ENCODE measurements around the gene ME1.
A peak's percentile ranks its signal among the peaks of the same experiment; 100 is the strongest.
"Not testable (repeated sequence)": the region's sequence is repeated elsewhere in the genome, so short reads cannot be mapped to it uniquely, and the experiment has no call there.

ME1 gene

GRCh38 chr6:83256719-83257118, 174.1 kb downstream of the ME1 start:
- DNase-seq, result not testable (repeated sequence)

- no peak for DNase-seq
Measured at GRCh38 chr6:83252719-83253118, 178.1 kb downstream of the ME1 start.

GRCh38 chr6:83250235-83250634, 180.6 kb downstream of the ME1 start:
- DNase-seq, result no peak

- no peak for DNase-seq
Measured at GRCh38 chr6:83247471-83247870, 183.4 kb downstream of the ME1 start.

GRCh38 chr6:83231146-83231545, 199.7 kb downstream of the ME1 start:
- DNase-seq, result no peak

GRCh38 chr6:83226517-83226916, 204.3 kb downstream of the ME1 start:
- DNase-seq, result no peak

- peak in 1 of 14 donors; percentile 6 for DNase-seq
Measured at GRCh38 chr6:83221889-83222479, 208.9 kb downstream of the ME1 start.

- DNase-seq, result no peak
Measured at GRCh38 chr6:83221276-83221675, 209.6 kb downstream of the ME1 start.

- DNase-seq, result no peak
Measured at GRCh38 chr6:83220121-83220520, 210.7 kb downstream of the ME1 start.

GRCh38 chr6:83218646-83219045, 212.2 kb downstream of the ME1 start:
- no peak for DNase-seq

GRCh38 chr6:83216806-83217205, 214.0 kb downstream of the ME1 start:
- DNase-seq, result no peak

GRCh38 chr6:83215131-83216047, 215.5 kb downstream of the ME1 start:
- DNase-seq, result peak in 10 of 14 donors; percentile 4 to 66 (median 33)

- no peak for DNase-seq
Measured at GRCh38 chr6:83202031-83202430, 228.8 kb downstream of the ME1 start.

- DNase-seq, result no peak
Measured at GRCh38 chr6:83199863-83200225, 231.0 kb downstream of the ME1 start.

- DNase-seq, result no peak
Measured at GRCh38 chr6:83199173-83199862, 231.5 kb downstream of the ME1 start.

- DNase-seq, result no peak
Measured at GRCh38 chr6:83198486-83199172, 232.2 kb downstream of the ME1 start.

GRCh38 chr6:83193747-83194566, 236.9 kb downstream of the ME1 start:
- DNase-seq, result peak in 13 of 14 donors; percentile 32 to 73 (median 53)

GRCh38 chr6:83192871-83193746, 237.7 kb downstream of the ME1 start, which contains the start of the genes PGM3 and RWDD2A:
Gene PGM3, minus strand, starts transcription at chr6:83193265. Its CDS starts 2,253 bp downstream, at chr6:83191012.
Gene RWDD2A, plus strand, starts transcription at chr6:83193357. Its CDS starts 1,095 bp downstream, at chr6:83194452.
- DNase-seq, result peak; percentile 6 to 92 (median 84)

- no peak for DNase-seq
Measured at GRCh38 chr6:83192456-83192855, 238.4 kb downstream of the ME1 start.

- DNase-seq, result not testable (repeated sequence)
Measured at GRCh38 chr6:83191974-83192373, 238.9 kb downstream of the ME1 start.

Measured in C1 segment of cervical spinal cord (tissue), 14 donors.